Activated naive CD8-positive, alpha-beta T cell treated with anti-CD3 and anti-CD28 coated beads, Interleukin-2, amount 10 ng/mL, durations not matched to agents 7 days and 5 days (primary cell): Measurements from ENCODE around the gene RNF38. TPM values are rescaled to one million over a fixed set of nuclear protein-coding genes. Genes with fewer than 3 reads are reported as not detected.
"Not testable (repeated sequence)": the region's sequence is repeated elsewhere in the genome, so short reads cannot be mapped to it uniquely, and the experiment has no call there.

Experiments
- ATAC-seq: fragments of 150-1000 bp; cut with Tn5 transposase; one replicate; pipeline ENCODE4 v1.10.0; 2021; ENCODE audit warnings: low read depth, moderate library complexity
- POLR2A ChIA-PET: fragments of 350-600 bp; sonication (Branson Sonifier 250); formaldehyde crosslinking; loops from one replicate; lab custom pipeline; 2021; ENCODE audit warnings: antibody characterized with exemption; lab: Charles Lee
- DNase-seq: peaks from one replicate; pipeline ENCODE4 v3.0.0; 2021
- H3K27ac Mint-ChIP-seq: one replicate; pipeline ENCODE4 v1.8.0; 2022; ENCODE audit warnings: mild to moderate bottlenecking, mixed read lengths
- H3K27me3 Mint-ChIP-seq: one replicate; pipeline ENCODE4 v1.8.0; 2022; ENCODE audit warnings: mild to moderate bottlenecking, moderate library complexity, mixed read lengths
- H3K36me3 Mint-ChIP-seq: one replicate; pipeline ENCODE4 v1.8.0; 2021; ENCODE audit warnings: mild to moderate bottlenecking, mixed read lengths
- H3K4me1 Mint-ChIP-seq: one replicate; pipeline ENCODE4 v1.8.0; 2021; ENCODE audit warnings: mixed read lengths
- H3K4me3 Mint-ChIP-seq: one replicate; pipeline ENCODE4 v1.8.0; 2022; ENCODE audit warnings: mild to moderate bottlenecking, moderate library complexity, mixed read lengths
- H3K9me3 Mint-ChIP-seq: one replicate; pipeline ENCODE4 v1.8.0; 2021; ENCODE audit warnings: mixed read lengths
- total RNA-seq, 2 experiments: library from RNA; stranded (reverse); gene quantifications; one replicate each; pipeline ENCODE4 v1.2.3, GENCODE V29; 2021

Gene RNF38
- total RNA-seq, 2 experiments from 2014 or later, result 54.5 to 55.5 TPM

DNA sequence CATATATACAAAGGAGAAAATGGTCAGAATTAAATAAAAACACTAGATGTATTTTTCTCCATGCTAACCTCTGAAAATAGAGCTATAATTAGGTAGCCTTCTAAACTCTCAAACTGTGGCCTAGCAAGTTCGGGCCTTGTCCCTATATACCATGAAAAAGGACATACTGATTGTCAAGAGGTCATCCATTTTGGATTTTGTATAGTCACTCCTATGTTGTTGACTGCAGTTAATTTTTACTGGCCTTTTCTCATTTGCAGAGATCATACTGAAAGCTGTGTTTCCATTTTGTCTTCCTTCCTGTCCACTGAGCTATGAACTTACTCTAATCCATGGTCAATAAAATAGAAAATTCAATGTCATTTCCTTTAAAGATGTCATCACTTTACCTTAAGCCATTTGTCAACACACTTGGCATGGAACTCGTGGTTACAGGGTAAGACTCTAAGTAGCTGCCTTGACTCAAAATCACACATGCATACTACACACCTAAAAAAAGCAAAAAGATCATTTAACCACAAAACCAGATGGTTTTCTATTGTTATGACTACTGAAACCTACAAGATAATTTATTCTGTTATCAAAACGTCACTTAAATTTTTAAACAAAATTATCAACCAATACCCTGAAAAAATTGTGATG lies 58.0 kb downstream of the RNF38 start:
- H3K27ac Mint-ChIP-seq, result peak overlapping the region; percentile 71
- H3K9me3 Mint-ChIP-seq, result no peaks in the 10 kb centered on the region
- ATAC-seq (peak; percentile 83), DNase-seq (no peak)
- no peaks in the 10 kb centered on the region for H3K27me3 Mint-ChIP-seq
- peaks cover 14% of the 10 kb centered on the region for H3K4me1 Mint-ChIP-seq
- POLR2A ChIA-PET, result no interaction called here
- H3K36me3 Mint-ChIP-seq, result peaks cover 37% of the 10 kb centered on the region
- no peak overlapping the region for H3K4me3 Mint-ChIP-seq

DNA sequence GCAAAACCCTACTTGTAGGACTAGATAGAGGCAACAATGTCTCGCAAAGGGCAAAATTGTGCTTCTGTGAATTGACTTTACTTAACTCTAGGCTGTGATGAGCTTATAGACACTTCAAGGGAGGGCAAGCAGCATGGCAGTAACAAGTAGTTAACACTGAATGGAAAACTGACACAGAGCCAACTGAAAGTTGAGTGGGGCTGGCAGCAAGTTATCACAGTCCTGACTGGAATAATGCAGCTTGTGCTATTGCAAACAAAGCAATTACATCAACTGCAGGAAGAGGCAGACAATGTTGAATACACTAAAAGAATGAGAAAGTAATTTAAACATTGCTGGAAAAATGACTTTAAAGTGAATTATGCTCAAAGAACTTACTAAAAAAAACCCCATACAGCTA lies 62.2 kb downstream of the RNF38 start:
- peaks cover 15% of the 10 kb centered on the region for H3K4me1 Mint-ChIP-seq
- POLR2A ChIA-PET, result no interaction called here
- no peak overlapping the region for H3K27ac Mint-ChIP-seq
- DNase-seq (no peak), ATAC-seq (no peak)
- H3K4me3 Mint-ChIP-seq, result no peak overlapping the region
- H3K27me3 Mint-ChIP-seq, result no peaks in the 10 kb centered on the region
- peaks cover 35% of the 10 kb centered on the region for H3K36me3 Mint-ChIP-seq
- no peaks in the 10 kb centered on the region for H3K9me3 Mint-ChIP-seq

DNA sequence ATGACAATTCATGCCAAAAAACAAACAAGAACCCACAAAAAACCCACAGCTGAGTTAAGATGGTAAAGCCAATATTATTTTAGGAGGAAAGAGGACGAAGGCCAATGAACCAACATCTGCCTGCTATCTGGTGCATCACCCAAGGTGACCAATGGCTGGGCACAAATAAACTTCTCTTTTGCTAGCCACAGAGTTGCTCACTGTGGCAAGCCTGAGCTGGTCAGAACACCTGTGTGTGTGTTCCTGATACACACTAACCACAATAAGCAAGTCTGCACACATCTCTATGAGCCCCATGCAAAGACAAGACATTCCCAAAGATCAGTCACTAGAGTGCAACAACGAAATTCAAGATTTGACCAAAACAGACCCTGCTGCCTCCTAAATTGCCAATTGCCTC lies 63.1 kb downstream of the RNF38 start:
- no peak overlapping the region for H3K27ac Mint-ChIP-seq
- H3K9me3 Mint-ChIP-seq, result no peaks in the 10 kb centered on the region
- no peak overlapping the region for H3K4me3 Mint-ChIP-seq
- no peaks in the 10 kb centered on the region for H3K27me3 Mint-ChIP-seq
- peaks cover 29% of the 10 kb centered on the region for H3K36me3 Mint-ChIP-seq
- POLR2A ChIA-PET, result no interaction called here
- DNase-seq (no peak), ATAC-seq (no peak)
- peaks cover 9% of the 10 kb centered on the region for H3K4me1 Mint-ChIP-seq

DNA sequence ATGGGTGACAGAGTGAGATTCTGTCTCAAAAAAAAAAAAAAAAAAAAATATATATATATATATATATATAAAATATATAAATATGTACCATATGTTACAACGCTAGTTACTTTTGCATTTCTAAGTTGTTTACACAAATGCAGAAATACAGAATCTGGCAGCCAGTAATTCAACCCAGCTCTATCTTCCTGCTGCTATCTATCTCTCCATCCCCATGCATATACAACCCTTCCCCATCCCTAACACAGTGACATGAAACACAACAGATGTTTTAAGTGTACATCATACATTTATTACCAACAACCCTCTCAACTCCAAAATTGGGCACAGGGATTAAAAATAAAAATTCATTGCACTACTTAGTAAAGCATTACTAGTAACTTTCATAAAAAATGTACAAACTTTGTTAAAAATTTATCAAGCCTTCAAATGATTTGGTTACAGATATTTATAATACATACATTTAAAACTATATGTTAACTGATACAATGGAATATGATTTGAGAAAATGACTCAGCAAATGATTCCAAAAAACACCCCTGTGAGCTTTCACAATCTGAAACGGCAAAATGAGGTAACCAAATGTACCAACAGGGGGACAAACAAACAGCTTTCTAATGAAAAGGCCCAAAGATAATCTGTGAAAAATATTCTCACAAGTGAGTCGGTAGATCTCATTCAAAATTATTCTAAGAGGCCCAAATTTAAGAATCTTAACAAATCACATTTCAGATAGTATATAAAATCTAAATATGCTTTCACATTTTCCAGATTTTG lies 63.8 kb downstream of the RNF38 start:
- no peaks in the 10 kb centered on the region for H3K9me3 Mint-ChIP-seq
- H3K27me3 Mint-ChIP-seq, result no peaks in the 10 kb centered on the region
- peaks cover 6% of the 10 kb centered on the region for H3K4me1 Mint-ChIP-seq
- POLR2A ChIA-PET, result no interaction called here
- no peak overlapping the region for H3K4me3 Mint-ChIP-seq
- H3K36me3 Mint-ChIP-seq, result peaks cover 26% of the 10 kb centered on the region
- DNase-seq (no peak), ATAC-seq (no peak)
- H3K27ac Mint-ChIP-seq, result no peak overlapping the region

DNA sequence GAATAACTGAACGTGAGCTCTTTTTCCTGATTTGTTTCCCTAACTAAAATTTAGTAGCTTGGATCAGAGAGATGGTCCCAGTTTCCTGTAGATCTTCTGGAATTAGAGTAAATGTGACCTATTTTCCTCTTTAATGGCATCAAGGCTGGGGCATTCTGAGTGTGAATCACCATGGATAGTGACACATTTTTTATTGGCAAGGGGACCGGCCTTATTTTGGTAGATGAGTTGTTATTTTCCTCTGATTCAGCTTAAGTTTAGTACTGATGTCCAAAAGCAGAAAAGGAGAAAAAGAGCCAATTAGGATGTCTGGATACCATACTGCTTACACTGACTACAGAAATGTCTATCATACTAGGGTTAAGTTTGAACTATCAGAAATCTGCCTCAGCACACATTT lies 68.1 kb downstream of the RNF38 start:
- POLR2A ChIA-PET, result no interaction called here
- Mint-ChIP-seq H3K4me3 (no peak overlapping the region), H3K4me1 (peaks cover 2% of the 10 kb centered on the region), H3K9me3 (no peaks in the 10 kb centered on the region), H3K27me3 (no peaks in the 10 kb centered on the region), H3K36me3 (peaks cover 10% of the 10 kb centered on the region), H3K27ac (no peak overlapping the region)
- ATAC-seq (no peak), DNase-seq (no peak)

DNA sequence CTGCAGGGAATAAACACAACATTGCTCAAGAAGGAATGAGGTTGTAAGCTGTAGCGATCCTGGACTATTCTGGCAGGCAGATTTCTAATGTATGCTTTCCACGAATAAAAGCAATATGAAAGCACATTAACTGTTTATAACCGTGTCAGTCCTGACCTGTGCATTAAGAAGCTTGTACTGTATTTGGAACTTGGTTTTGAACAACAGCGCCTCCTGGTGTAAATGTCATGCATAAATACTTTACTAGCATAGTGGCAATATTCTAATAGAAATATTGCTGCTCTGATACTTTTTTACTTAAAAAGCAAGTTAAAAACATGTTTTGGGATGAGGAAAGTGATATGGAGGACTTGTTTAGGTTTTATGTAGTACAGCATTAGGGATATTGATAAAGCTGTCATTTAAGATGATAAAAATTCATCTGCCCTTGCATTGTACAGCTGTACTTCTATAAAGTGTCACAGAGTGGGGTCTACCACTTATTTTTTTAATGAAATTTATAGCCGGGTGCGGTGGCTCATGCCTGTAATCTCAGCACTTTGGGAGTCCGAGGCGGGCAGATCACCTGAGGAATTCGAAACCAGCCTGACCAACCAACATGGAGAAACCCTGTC lies 71.2 kb downstream of the RNF38 start:
- Mint-ChIP-seq H3K27ac (no peak overlapping the region), H3K4me1 (peaks cover 1% of the 10 kb centered on the region), H3K36me3 (no peaks in the 10 kb centered on the region), H3K9me3 (no peaks in the 10 kb centered on the region), H3K4me3 (no peak overlapping the region), H3K27me3 (no peaks in the 10 kb centered on the region)
- DNase-seq (no peak), ATAC-seq (peak; percentile 86)
- POLR2A ChIA-PET, result interaction anchor here (0.7 to 1.1 kb wide), 3 partner anchors 22 to 138 kb away, joined by 3 to 5 read pairs (median 4); partner anchors contain the start of gene CLTA

DNA sequence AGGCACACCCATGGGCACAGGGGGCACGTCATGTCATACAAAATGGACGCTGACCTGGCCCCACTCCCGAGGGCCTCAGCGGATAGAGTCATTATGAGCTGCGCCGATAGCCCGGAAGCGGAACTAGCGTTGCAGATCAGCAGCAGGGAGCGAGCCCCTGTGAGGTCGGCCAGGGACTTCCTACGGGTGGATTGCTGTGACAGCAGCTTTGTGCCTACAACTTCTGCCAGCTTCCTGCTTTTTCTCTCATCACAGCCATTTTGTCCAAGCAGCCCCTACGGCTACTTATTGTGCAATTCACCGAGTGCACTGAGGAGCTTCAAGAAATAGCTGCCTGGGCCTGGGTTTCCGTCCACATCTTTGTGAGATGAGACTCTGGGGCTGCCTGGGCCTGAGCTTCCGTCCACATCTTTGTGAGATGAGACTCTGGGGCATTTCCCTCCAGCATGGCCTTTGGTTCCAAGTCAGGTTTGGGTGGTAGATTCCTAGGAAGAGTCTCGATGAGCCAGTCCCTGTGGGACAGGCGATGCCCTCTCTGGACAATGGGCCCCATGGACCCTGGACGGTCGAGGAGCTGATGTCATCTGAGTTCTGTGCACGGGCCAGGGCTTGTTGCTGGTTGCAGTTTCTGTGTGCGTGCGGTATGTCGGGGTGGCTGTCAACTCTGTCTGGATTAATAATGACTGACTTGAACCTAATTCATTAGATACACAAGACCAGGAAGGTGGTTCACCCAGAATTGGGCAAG lies 74.8 kb downstream of the RNF38 start:
- H3K4me3 Mint-ChIP-seq, result no peak overlapping the region
- H3K27me3 Mint-ChIP-seq, result no peaks in the 10 kb centered on the region
- H3K36me3 Mint-ChIP-seq, result no peaks in the 10 kb centered on the region
- ATAC-seq (no peak), DNase-seq (no peak)
- POLR2A ChIA-PET, result no interaction called here
- H3K4me1 Mint-ChIP-seq, result peaks cover 1% of the 10 kb centered on the region
- H3K9me3 Mint-ChIP-seq, result peaks cover 2% of the 10 kb centered on the region
- no peak overlapping the region for H3K27ac Mint-ChIP-seq

DNA sequence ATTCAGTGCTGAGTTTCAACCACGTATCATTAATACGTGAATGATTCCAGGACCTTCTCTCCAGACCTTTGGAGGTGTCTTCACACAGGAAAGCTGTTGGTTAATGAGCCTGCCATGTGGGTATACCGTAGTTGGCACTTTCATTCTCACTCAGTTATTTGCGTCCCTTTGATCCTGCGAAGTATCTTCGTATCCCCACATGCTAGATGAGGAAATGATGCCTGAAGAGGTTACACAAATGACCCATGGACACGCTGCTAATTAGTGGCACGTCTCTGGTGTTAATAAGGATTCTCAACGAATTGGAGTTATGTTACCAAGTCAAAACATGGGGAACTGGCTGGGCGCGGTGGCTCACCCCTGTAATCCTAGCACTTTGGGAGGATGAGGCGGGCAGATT lies 76.1 kb downstream of the RNF38 start:
- H3K4me3 Mint-ChIP-seq, result no peak overlapping the region
- ATAC-seq (no peak), DNase-seq (no peak)
- peaks cover 2% of the 10 kb centered on the region for H3K9me3 Mint-ChIP-seq
- POLR2A ChIA-PET, result interaction anchor here (1.1 kb wide), 1 partner anchor 65 kb away, joined by 3 read pairs; the partner anchor contains the start of gene GNE
- no peak overlapping the region for H3K27ac Mint-ChIP-seq
- peaks cover 1% of the 10 kb centered on the region for H3K4me1 Mint-ChIP-seq
- H3K27me3 Mint-ChIP-seq, result no peaks in the 10 kb centered on the region
- no peaks in the 10 kb centered on the region for H3K36me3 Mint-ChIP-seq

DNA sequence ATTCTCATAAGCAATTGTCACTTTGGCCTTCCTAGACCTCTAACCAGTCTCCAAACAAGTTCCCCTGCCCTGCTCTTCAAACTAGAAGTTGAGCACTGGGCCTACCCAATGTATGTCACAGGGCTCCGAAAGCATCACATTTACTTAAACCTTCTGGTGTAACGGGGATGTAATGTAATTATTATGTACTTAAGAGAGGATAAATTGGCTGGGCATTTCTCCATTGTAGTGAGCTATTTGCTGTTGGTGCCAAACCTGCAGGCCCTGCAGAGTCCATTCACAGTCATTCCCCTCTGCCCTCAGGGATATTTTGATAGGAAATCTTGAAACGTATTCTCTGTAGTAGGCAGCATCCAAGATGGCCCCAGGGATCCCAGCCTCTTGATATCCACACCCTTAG lies 77.6 kb downstream of the RNF38 start:
- Mint-ChIP-seq H3K4me1 (no peaks in the 10 kb centered on the region), H3K36me3 (no peaks in the 10 kb centered on the region), H3K27me3 (peaks cover 5% of the 10 kb centered on the region), H3K4me3 (no peak overlapping the region), H3K9me3 (peaks cover 2% of the 10 kb centered on the region), H3K27ac (no peak overlapping the region)
- POLR2A ChIA-PET, result no interaction called here
- ATAC-seq (no peak), DNase-seq (no peak)

DNA sequence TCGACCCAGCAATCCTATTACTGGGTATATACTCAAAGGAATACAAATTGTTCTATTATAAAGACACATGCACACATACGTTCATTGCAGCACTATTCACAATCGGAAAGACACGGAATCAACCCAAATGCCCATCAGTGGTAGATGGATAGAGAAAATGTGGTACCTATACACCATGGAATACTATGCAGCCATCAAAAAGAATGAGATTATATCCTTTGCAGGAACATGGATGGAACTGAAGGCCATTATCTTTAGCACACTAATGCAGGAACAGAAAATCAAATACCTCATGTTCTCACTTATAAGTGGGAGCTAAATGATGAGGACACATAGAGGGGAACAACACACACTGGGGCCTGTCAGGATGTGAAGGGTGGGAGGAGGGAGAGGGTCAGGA lies 78.2 kb downstream of the RNF38 start:
- H3K4me3 Mint-ChIP-seq, POLR2A ChIA-PET: not testable (repeated sequence)

DNA sequence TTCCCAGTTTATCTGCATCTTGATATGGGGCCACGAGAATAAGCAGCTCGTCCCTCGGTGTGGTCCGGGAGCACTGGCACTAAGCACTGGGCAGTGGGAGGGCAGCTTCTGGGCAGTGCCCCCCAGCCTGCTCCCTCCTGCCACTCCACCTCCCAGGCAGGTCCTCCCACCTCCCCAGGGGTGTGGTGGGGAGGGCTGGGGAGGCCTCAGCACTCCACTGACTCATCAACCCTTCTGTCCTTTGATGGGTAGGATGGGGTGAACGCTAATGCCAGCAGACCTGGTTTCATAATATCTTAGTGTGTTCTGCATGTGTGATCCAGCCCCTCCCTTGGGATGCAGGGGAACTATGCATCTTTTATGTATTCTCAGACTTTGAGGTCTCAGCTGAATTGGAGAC lies 79.6 kb downstream of the RNF38 start:
- POLR2A ChIA-PET, result no interaction called here
- Mint-ChIP-seq H3K4me3 (no peak overlapping the region), H3K36me3 (no peaks in the 10 kb centered on the region), H3K27ac (no peak overlapping the region), H3K27me3 (peaks cover 7% of the 10 kb centered on the region), H3K4me1 (peaks cover 3% of the 10 kb centered on the region), H3K9me3 (peaks cover 2% of the 10 kb centered on the region)
- DNase-seq, result no peak
- ATAC-seq, result no peak

More for the DNA sequence above, 78.2 kb downstream of the RNF38 start:
- DNase-seq, ATAC-seq, H3K27ac Mint-ChIP-seq, H3K36me3 Mint-ChIP-seq, H3K27me3 Mint-ChIP-seq, H3K4me1 Mint-ChIP-seq, H3K9me3 Mint-ChIP-seq: not testable (repeated sequence)

DNA sequence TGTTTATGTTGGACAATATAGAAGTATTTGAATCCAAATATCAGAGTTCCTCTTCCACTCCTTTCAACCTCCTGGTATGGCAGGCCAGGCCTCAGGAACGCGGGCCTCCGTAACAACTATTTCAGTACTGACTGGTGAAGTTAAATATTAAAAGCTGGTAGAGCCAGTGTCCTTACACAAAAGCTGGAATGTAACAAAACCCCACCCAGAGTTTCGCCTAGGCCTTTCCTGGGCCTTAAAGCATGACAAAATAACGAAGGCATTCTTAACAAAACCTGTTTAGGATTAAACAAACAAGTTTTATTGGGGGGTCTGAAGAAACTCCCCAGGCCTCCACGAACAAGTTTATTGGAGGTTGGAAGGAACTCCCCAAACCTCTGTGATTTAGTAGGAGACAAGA lies 80.3 kb downstream of the RNF38 start:
- H3K4me1 Mint-ChIP-seq, result peaks cover 8% of the 10 kb centered on the region
- POLR2A ChIA-PET, result no interaction called here
- H3K27me3 Mint-ChIP-seq, result peaks cover 7% of the 10 kb centered on the region
- H3K27ac Mint-ChIP-seq, result no peak overlapping the region
- DNase-seq, result no peak
- H3K9me3 Mint-ChIP-seq, result peaks cover 2% of the 10 kb centered on the region
- H3K4me3 Mint-ChIP-seq, result no peak overlapping the region
- ATAC-seq, result no peak
- H3K36me3 Mint-ChIP-seq, result no peaks in the 10 kb centered on the region

DNA sequence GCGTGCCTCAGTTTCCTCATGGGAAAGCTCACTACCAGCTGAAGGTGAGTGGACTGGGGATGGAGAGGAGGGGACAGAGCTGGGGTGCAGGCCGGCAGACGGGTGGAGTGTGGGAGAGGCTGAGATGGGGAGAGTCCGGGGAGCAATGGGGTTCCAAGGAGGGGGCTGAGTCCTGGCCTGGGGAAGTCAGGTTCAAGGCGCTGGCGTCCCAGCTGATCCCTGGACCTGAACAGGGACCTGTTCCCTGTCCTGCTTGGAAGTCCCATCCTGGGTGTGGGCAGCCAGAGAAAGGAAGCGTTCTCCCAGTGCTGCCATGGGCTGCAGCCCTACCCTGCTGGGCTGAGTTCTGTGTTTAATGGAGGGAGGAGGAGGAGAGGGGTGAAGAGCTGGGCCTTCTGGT lies 80.9 kb downstream of the RNF38 start:
- Mint-ChIP-seq H3K36me3 (no peaks in the 10 kb centered on the region), H3K4me1 (peaks cover 8% of the 10 kb centered on the region)
- POLR2A ChIA-PET, result interaction anchor here (0.6 kb wide), 1 partner anchor 132 kb away, joined by 3 read pairs; no protein-coding TSS in a partner anchor

More for the DNA sequence above, 80.9 kb downstream of the RNF38 start:
- Mint-ChIP-seq H3K4me3 (no peak overlapping the region), H3K27me3 (peaks cover 7% of the 10 kb centered on the region), H3K27ac (no peak overlapping the region), H3K9me3 (peaks cover 2% of the 10 kb centered on the region)
- DNase-seq (no peak), ATAC-seq (no peak)
